H9 (cell line): ENCODE measurements around the gene LYRM1. TPM values are rescaled to one million over a fixed set of nuclear protein-coding genes. Genes with fewer than 3 reads are reported as not detected.

Experiments used
- DNase-seq: peaks from one replicate; pipeline ENCODE4 v3.0.0-alpha.2; 2017
- H2AFZ ChIP-seq: one replicate; pipeline ENCODE4 v1.6.1; 2013; ENCODE audit warnings: mild to moderate bottlenecking, low read length, control low read depth, moderate library complexity
- H2AK5ac ChIP-seq: 2 replicates; pipeline ENCODE4 v1.6.1; 2013; ENCODE audit warnings: low read length, control low read depth, mixed read lengths; ENCODE audit not compliant: insufficient read length
- H2BK120ac ChIP-seq: one replicate; pipeline ENCODE4 v1.6.1; 2013; ENCODE audit warnings: low read depth, mild to moderate bottlenecking, low read length, control low read depth, inconsistent platforms; ENCODE audit not compliant: poor library complexity, severe bottlenecking
- H2BK12ac ChIP-seq: 2 replicates; pipeline ENCODE4 v1.6.1; 2013; ENCODE audit warnings: low read length, control low read depth, mixed read lengths, low read depth; ENCODE audit not compliant: insufficient read length
- H2BK15ac ChIP-seq: 2 replicates; pipeline ENCODE4 v1.6.1; 2013; ENCODE audit warnings: low read depth, low read length, control low read depth
- H2BK20ac ChIP-seq: one replicate; pipeline ENCODE4 v1.6.1; 2013; ENCODE audit warnings: low read depth, mild to moderate bottlenecking, low read length, control low read depth, inconsistent platforms; ENCODE audit not compliant: poor library complexity, severe bottlenecking
- H2BK5ac ChIP-seq: 2 replicates; pipeline ENCODE4 v1.6.1; 2013; ENCODE audit warnings: low read length, control low read depth, mixed read lengths; ENCODE audit not compliant: insufficient read length
- H3K14ac ChIP-seq: 2 replicates; pipeline ENCODE4 v1.6.1; 2013; ENCODE audit warnings: low read length, control low read depth; ENCODE audit not compliant: insufficient read depth
- H3K18ac ChIP-seq: 2 replicates; pipeline ENCODE4 v1.6.1; 2013; ENCODE audit warnings: low read depth, mild to moderate bottlenecking, mixed read lengths, low read length, control low read depth; ENCODE audit not compliant: insufficient read length
- H3K23ac ChIP-seq: 2 replicates; pipeline ENCODE4 v1.6.1; 2013; ENCODE audit warnings: low read length, control low read depth, mixed read lengths, low read depth; ENCODE audit not compliant: insufficient read length
- H3K23me2 ChIP-seq: 2 replicates; pipeline ENCODE4 v1.6.1; 2013; ENCODE audit warnings: low read depth, mild to moderate bottlenecking, mixed read lengths, low read length, control low read depth; ENCODE audit not compliant: insufficient read length, poor library complexity, severe bottlenecking
- H3K27ac ChIP-seq: 2 replicates; pipeline ENCODE4 v1.5.1; 2013; ENCODE audit warnings: low read length, control low read depth, mixed read lengths, low read depth; ENCODE audit not compliant: insufficient read length
- H3K27me3 ChIP-seq: 2 replicates; pipeline ENCODE4 v1.6.1; 2013; ENCODE audit warnings: low read length, control low read depth, inconsistent platforms; ENCODE audit not compliant: insufficient read depth
- H3K4ac ChIP-seq: 2 replicates; pipeline ENCODE4 v1.6.1; 2013; ENCODE audit warnings: low read depth, mild to moderate bottlenecking, control low read depth, inconsistent platforms, low read length, moderate library complexity
- H3K4me1 ChIP-seq: 2 replicates; pipeline ENCODE4 v1.6.1; 2013; ENCODE audit warnings: low read length, control low read depth, inconsistent platforms; ENCODE audit not compliant: insufficient read depth
- H3K4me2 ChIP-seq: 2 replicates; pipeline ENCODE4 v1.6.1; 2013; ENCODE audit warnings: low read length, control low read depth, mixed read lengths; ENCODE audit not compliant: insufficient read length, insufficient read depth
- H3K56ac ChIP-seq: 2 replicates; pipeline ENCODE4 v1.6.1; 2013; ENCODE audit warnings: low read depth, mild to moderate bottlenecking, mixed read lengths, low read length, control low read depth; ENCODE audit not compliant: insufficient read length
- H3K79me1 ChIP-seq: 2 replicates; pipeline ENCODE4 v1.6.1; 2013; ENCODE audit warnings: low read depth, mild to moderate bottlenecking, moderate library complexity, low read length, control low read depth, inconsistent platforms; ENCODE audit not compliant: insufficient read depth, poor library complexity, severe bottlenecking
- H3K79me2 ChIP-seq: 2 replicates; pipeline ENCODE4 v1.6.1; 2013; ENCODE audit warnings: low read length, control low read depth, inconsistent platforms; ENCODE audit not compliant: insufficient read depth
- H3K9ac ChIP-seq: 2 replicates; pipeline ENCODE4 v1.6.1; 2013; ENCODE audit warnings: low read length, control low read depth, mixed read lengths; ENCODE audit not compliant: insufficient read length; ENCODE audit errors: extremely low read depth
- H3K9me3 ChIP-seq: one replicate; pipeline ENCODE4 v1.6.1; 2013; ENCODE audit warnings: low read depth, low read length, inconsistent platforms; ENCODE audit not compliant: control insufficient read depth
- H3T11ph ChIP-seq: one replicate; pipeline ENCODE4 v1.6.1; 2013; ENCODE audit warnings: mild to moderate bottlenecking, low read length, control low read depth, inconsistent platforms
- H4K20me1 ChIP-seq: one replicate; pipeline ENCODE4 v1.6.1; 2013; ENCODE audit not compliant: control insufficient read depth, insufficient read length, insufficient read depth
- H4K5ac ChIP-seq: 2 replicates; pipeline ENCODE4 v1.6.1; 2013; ENCODE audit warnings: low read depth, mild to moderate bottlenecking, mixed read lengths, low read length, control low read depth; ENCODE audit not compliant: insufficient read length
- H4K8ac ChIP-seq: replicated peaks from 2 replicates; pipeline ENCODE4 v1.6.1; 2013; ENCODE audit warnings: low read length, control low read depth, mixed read lengths, low read depth; ENCODE audit not compliant: insufficient read length
- H4K91ac ChIP-seq: 2 replicates; pipeline ENCODE4 v1.6.1; 2013; ENCODE audit warnings: low read depth, mild to moderate bottlenecking, moderate library complexity, mixed read lengths, low read length, control low read depth; ENCODE audit not compliant: insufficient read length
- H3K27ac Mint-ChIP-seq, 3 experiments: 2 replicates in 2 of 3; 3 replicates in 1 of 3; pipeline ENCODE4 v1.8.0; 2020 to 2021; ENCODE audit warnings: mixed read lengths in 3 of 3, mild to moderate bottlenecking in 1 of 3, moderate library complexity in 1 of 3
- H3K27me3 Mint-ChIP-seq: 2 replicates; pipeline ENCODE4 v1.8.0; 2021; ENCODE audit warnings: low read depth, mild to moderate bottlenecking, moderate library complexity, mixed read lengths
- H3K36me3 Mint-ChIP-seq, 3 experiments: 2 replicates in 2 of 3; 3 replicates in 1 of 3; pipeline ENCODE4 v1.8.0; 2020 to 2021; ENCODE audit warnings: low read depth in 3 of 3, mixed read lengths in 3 of 3; ENCODE audit not compliant: insufficient read depth in 1 of 3
- H3K4me1 Mint-ChIP-seq, 2 experiments: 2 replicates each; pipeline ENCODE4 v1.8.0; 2020; ENCODE audit warnings: mixed read lengths in 2 of 2
- H3K4me3 Mint-ChIP-seq, 2 experiments: 2 replicates in 1 of 2; 3 replicates in 1 of 2; pipeline ENCODE4 v1.8.0; 2020 to 2021; ENCODE audit warnings: mild to moderate bottlenecking in 2 of 2, mixed read lengths in 2 of 2, moderate library complexity in 1 of 2
- H3K9me3 Mint-ChIP-seq, 2 experiments: 2 replicates in 1 of 2; 3 replicates in 1 of 2; pipeline ENCODE4 v1.8.0; 2020; ENCODE audit warnings: mild to moderate bottlenecking in 2 of 2, mixed read lengths in 2 of 2, moderate library complexity in 1 of 2
- total RNA-seq: library from RNA; stranded (reverse); gene quantifications from 2 replicates; pipeline ENCODE4 v1.2.1, GENCODE V29; 2021
- TF ChIP-seq, protein P1 (sequence below): fragments of 200-600 bp; sonication (generic); conservative IDR thresholded peaks from 3 replicates; pipeline ENCODE4 v1.8.0; 2021; ENCODE audit warnings: antibody characterized with exemption, mild to moderate bottlenecking

LYRM1 gene
- total RNA-seq, 1 experiment from 2014 or later, result 9.6 TPM

DNA sequence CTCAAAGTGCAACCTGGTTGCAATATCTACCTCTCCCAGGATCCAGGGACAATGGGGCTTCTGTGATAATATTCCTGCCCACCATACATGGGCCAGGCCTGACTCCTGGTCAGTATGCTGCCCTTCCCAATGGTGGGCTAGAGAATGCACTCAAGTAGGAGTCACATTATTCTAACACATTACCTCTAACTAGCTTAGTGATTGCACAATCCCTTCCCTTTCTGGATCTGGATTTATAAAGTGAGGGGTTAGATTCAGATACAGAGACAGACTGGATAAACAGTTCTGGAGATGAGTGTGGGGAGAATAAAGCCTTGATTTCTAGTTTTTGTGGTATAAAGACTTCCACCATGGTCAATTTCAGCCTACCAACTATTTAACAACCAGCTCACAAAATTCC lies 33.0 kb downstream of the LYRM1 start:
- Histone ChIP-seq H3K27ac (no peak overlapping the region), H3K14ac (no peak overlapping the region), H4K91ac (no peak overlapping the region), H3K18ac (no peak overlapping the region), H3K79me1 (no peaks in the 10 kb centered on the region), H3K9me3 (no peaks in the 10 kb centered on the region), H2AFZ (no peak overlapping the region), H4K8ac (no peak overlapping the region), H2BK12ac (no peak overlapping the region), H4K20me1 (no peaks in the 10 kb centered on the region), H3K56ac (no peak overlapping the region), H3K79me2 (no peaks in the 10 kb centered on the region), H2BK120ac (no peak overlapping the region), H4K5ac (no peak overlapping the region), H3K23ac (no peak overlapping the region), H3K4me2 (no peak overlapping the region), H2BK15ac (no peak overlapping the region), H3K4ac (no peak overlapping the region), H3T11ph (no peak overlapping the region), H3K27me3 (no peaks in the 10 kb centered on the region), H3K4me1 (no peaks in the 10 kb centered on the region; the same call in 1 of the 2 replicates), H3K23me2 (no peaks in the 10 kb centered on the region), H2BK5ac (no peak overlapping the region), H2BK20ac (no peak overlapping the region), H3K9ac (no peak overlapping the region), H2AK5ac (no peak overlapping the region)
- TF ChIP-seq, protein P1, sequence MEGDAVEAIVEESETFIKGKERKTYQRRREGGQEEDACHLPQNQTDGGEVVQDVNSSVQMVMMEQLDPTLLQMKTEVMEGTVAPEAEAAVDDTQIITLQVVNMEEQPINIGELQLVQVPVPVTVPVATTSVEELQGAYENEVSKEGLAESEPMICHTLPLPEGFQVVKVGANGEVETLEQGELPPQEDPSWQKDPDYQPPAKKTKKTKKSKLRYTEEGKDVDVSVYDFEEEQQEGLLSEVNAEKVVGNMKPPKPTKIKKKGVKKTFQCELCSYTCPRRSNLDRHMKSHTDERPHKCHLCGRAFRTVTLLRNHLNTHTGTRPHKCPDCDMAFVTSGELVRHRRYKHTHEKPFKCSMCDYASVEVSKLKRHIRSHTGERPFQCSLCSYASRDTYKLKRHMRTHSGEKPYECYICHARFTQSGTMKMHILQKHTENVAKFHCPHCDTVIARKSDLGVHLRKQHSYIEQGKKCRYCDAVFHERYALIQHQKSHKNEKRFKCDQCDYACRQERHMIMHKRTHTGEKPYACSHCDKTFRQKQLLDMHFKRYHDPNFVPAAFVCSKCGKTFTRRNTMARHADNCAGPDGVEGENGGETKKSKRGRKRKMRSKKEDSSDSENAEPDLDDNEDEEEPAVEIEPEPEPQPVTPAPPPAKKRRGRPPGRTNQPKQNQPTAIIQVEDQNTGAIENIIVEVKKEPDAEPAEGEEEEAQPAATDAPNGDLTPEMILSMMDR, result no peak
- Mint-ChIP-seq H3K9me3 (no peaks in the 10 kb centered on the region), H3K4me3 (no peak overlapping the region), H3K36me3 (no peaks in the 10 kb centered on the region), H3K4me1 (peaks cover 4 to 7% of the 10 kb centered on the region in 2 experiments; a peak in 3 of 4 replicates), H3K27ac (no peak overlapping the region), H3K27me3 (no peaks in the 10 kb centered on the region)
- no peak for DNase-seq
